PC-9 (cell line): ENCODE results near the gene LIN37.

Source experiments
- EZH2 ChIP-seq: fragments of 200-600 bp; sonication (generic); IDR thresholded peaks from 2 replicates; pipeline ENCODE4 v1.8.0; 2017; ENCODE audit warnings: antibody characterized with exemption, low read depth
- TF ChIP-seq, protein P1 (sequence below): fragments of 200-600 bp; sonication (generic); conservative IDR thresholded peaks from 2 replicates; pipeline ENCODE4 v1.6.1; 2017; ENCODE audit warnings: mixed run types, antibody characterized with exemption, mild to moderate bottlenecking, moderate library complexity

DNA sequence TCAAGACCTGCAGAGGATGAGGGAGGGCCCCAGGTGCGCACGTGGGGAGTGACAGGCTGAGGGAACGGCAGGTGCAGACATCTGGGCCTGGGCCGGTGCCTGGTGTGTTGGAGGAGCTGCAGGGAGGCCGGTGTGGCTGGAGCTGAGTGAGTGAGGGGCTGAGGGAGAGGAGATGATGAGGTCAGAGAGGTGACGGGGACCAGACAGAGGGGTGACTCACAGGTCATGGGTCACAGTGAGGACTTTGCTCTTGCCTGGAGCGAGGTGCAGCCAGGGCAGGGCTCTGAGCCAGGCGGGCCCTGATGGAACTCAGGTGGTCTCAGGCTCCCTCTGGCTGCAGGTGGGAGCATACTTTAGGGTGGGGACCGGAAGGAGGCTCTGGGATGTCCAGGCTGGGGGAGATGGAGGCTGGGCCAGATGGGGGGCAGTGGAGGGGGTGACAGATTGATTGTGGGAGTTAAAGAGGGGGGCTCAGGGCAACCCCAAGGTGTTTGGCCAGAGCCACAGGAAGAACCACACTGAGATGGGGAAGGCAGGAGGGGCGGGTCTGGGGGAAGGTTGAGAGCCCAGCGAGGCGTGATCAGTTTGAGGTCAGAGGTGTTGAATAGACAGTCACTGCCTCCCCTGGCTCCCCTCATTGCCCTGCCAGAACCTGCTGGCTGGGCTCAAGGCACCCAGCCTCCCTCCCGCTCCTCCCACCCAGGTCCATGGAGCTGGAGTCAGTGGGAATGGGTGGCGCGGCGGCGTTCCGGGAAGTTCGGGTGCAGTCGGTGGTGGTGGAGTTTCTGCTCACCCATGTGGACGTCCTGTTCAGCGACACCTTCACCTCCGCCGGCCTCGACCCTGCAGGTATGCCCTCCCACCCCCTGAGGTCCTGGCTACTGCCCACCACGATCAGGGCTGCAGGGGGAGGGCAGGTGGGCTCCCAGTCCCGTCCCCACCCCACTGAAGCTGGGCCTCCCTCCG lies 35.4 kb downstream of the LIN37 start:
- TF ChIP-seq, protein P1, sequence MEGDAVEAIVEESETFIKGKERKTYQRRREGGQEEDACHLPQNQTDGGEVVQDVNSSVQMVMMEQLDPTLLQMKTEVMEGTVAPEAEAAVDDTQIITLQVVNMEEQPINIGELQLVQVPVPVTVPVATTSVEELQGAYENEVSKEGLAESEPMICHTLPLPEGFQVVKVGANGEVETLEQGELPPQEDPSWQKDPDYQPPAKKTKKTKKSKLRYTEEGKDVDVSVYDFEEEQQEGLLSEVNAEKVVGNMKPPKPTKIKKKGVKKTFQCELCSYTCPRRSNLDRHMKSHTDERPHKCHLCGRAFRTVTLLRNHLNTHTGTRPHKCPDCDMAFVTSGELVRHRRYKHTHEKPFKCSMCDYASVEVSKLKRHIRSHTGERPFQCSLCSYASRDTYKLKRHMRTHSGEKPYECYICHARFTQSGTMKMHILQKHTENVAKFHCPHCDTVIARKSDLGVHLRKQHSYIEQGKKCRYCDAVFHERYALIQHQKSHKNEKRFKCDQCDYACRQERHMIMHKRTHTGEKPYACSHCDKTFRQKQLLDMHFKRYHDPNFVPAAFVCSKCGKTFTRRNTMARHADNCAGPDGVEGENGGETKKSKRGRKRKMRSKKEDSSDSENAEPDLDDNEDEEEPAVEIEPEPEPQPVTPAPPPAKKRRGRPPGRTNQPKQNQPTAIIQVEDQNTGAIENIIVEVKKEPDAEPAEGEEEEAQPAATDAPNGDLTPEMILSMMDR = no peak
- no peak for TF ChIP-seq EZH2
